ENCODE results near the gene CLOCK.
"Not testable (repeated sequence)": the region's sequence is repeated elsewhere in the genome, so short reads cannot be mapped to it uniquely, and the experiment has no call there.

The CLOCK gene, protein sequence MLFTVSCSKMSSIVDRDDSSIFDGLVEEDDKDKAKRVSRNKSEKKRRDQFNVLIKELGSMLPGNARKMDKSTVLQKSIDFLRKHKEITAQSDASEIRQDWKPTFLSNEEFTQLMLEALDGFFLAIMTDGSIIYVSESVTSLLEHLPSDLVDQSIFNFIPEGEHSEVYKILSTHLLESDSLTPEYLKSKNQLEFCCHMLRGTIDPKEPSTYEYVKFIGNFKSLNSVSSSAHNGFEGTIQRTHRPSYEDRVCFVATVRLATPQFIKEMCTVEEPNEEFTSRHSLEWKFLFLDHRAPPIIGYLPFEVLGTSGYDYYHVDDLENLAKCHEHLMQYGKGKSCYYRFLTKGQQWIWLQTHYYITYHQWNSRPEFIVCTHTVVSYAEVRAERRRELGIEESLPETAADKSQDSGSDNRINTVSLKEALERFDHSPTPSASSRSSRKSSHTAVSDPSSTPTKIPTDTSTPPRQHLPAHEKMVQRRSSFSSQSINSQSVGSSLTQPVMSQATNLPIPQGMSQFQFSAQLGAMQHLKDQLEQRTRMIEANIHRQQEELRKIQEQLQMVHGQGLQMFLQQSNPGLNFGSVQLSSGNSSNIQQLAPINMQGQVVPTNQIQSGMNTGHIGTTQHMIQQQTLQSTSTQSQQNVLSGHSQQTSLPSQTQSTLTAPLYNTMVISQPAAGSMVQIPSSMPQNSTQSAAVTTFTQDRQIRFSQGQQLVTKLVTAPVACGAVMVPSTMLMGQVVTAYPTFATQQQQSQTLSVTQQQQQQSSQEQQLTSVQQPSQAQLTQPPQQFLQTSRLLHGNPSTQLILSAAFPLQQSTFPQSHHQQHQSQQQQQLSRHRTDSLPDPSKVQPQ

GRCh38 chr4:55546756-55547465 lies at the start of gene CLOCK:
Gene CLOCK, minus strand, starts transcription at chr4:55546909. Its CDS starts 64,124 bp downstream, at chr4:55482785.
- Histone ChIP-seq H3K4me1 (ENCODE audit: control insufficient read depth, insufficient read depth, low read length) (peaks cover 38% of the 10 kb centered on the region), H3K4me3 (ENCODE audit: low read depth, low read length) (peak within 1 kb of the TSS; percentile 87), H3K36me3 (ENCODE audit: control insufficient read depth, insufficient read depth, low read length) (no peaks in the 10 kb centered on the region), H3K27ac (ENCODE audit: low read depth, low read length) (peak within 1 kb of the TSS; percentile 98), H3K27me3 (ENCODE audit: control insufficient read depth, insufficient read depth, low read length) (no peaks in the 10 kb centered on the region), H3K9ac (ENCODE audit: low read depth, low read length) (peak within 1 kb of the TSS; percentile 84), H3K9me3 (ENCODE audit: control insufficient read depth, insufficient read depth, low read length) (no peaks in the 10 kb centered on the region)

- Histone ChIP-seq H3K36me3 (ENCODE audit: control insufficient read depth, insufficient read depth, low read length) (no peaks in the 10 kb centered on the region), H3K27ac (ENCODE audit: low read depth, low read length) (no peak within 1 kb of the TSS), H3K27me3 (ENCODE audit: control insufficient read depth, insufficient read depth, low read length) (no peaks in the 10 kb centered on the region), H3K4me3 (ENCODE audit: low read depth, low read length) (no peak within 1 kb of the TSS), H3K9ac (ENCODE audit: low read depth, low read length) (no peak within 1 kb of the TSS), H3K4me1 (ENCODE audit: control insufficient read depth, insufficient read depth, low read length) (peaks cover 2% of the 10 kb centered on the region; the same call in 1 of the 2 replicates), H3K9me3 (ENCODE audit: control insufficient read depth, insufficient read depth, low read length) (no peaks in the 10 kb centered on the region)
These were observed 45.3 kb upstream of the CLOCK start, which contains the start of gene PDCL2 for GRCh38 chr4:55592014-55592413. Gene PDCL2, minus strand, starts transcription at chr4:55592245. Its CDS starts 136 bp downstream, at chr4:55592109.

DNA sequence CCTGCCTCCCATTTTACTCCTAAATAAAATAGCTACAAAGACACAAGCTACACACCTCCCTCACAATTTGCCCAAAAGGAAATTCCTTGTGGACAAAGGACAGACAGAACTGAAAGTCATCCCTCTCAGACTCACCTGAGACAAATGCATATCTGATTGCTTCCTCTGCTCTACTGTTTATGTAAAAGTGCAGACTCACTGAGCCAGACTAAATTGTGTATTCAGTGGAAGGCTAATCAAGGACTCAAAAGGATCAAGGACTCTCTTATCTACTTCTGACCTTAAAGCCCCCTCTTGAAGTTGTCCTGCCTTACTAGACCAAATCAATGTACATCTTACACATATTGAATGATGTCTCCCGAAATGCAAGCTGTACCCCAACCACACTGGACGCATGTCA lies 41.5 kb upstream of the CLOCK start:
- Histone ChIP-seq H3K4me1 (ENCODE audit: control insufficient read depth, insufficient read depth, low read length) (peaks cover 2% of the 10 kb centered on the region; the same call in 1 of the 2 replicates), H3K27ac (ENCODE audit: low read depth, low read length) (no peak overlapping the region), H3K36me3 (ENCODE audit: control insufficient read depth, insufficient read depth, low read length) (no peaks in the 10 kb centered on the region), H3K9me3 (ENCODE audit: control insufficient read depth, insufficient read depth, low read length) (peaks cover 3% of the 10 kb centered on the region; the same call in 1 of the 2 replicates), H3K9ac (ENCODE audit: low read depth, low read length) (no peak overlapping the region), H3K27me3 (ENCODE audit: control insufficient read depth, insufficient read depth, low read length) (no peaks in the 10 kb centered on the region), H3K4me3 (ENCODE audit: low read depth, low read length) (no peak overlapping the region)

- H3K9ac ChIP-seq (ENCODE audit: low read depth, low read length); H3K27me3 ChIP-seq (ENCODE audit: control insufficient read depth, insufficient read depth, low read length); H3K9me3 ChIP-seq (ENCODE audit: control insufficient read depth, insufficient read depth, low read length); H3K27ac ChIP-seq (ENCODE audit: low read depth, low read length); H3K4me1 ChIP-seq (ENCODE audit: control insufficient read depth, insufficient read depth, low read length); H3K36me3 ChIP-seq (ENCODE audit: control insufficient read depth, insufficient read depth, low read length); H3K4me3 ChIP-seq (ENCODE audit: low read depth, low read length): not testable (repeated sequence)
These were observed 36.1 kb upstream of the CLOCK start for GRCh38 chr4:55582773-55583172.

DNA sequence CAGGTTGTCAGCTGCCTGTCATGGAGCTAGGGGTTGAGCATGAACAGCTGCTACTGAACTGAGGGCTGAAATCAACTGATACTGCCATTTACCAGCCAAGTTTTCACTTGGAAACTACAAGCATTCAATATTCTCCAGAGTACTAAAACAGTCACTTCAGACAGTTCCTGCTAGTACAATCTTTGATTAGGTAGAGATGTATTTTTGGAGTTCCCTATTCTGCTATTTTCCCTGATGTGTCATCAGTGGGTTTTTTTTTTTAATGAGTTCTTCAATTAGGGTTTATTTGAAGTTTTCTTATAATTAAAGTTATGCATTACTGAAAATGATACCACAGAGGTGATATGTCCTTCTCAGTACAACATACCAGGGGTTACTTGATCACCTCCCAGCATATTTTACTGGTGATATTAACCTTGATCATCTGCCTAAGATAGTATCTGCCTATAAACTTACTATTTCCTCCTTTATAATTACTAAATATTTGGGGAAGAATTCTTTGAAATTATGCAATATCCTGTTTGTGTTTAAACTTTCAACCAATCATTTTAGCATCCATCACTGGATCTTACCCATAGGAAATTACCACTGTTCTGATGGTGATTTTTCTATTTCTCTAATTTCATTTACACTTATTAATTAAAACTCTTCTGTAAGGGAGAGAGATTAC lies 31.8 kb upstream of the CLOCK start:
- Histone ChIP-seq H3K27me3 (ENCODE audit: control insufficient read depth, insufficient read depth, low read length) (no peaks in the 10 kb centered on the region), H3K27ac (ENCODE audit: low read depth, low read length) (no peak overlapping the region), H3K9ac (ENCODE audit: low read depth, low read length) (no peak overlapping the region), H3K4me3 (ENCODE audit: low read depth, low read length) (no peak overlapping the region), H3K9me3 (ENCODE audit: control insufficient read depth, insufficient read depth, low read length) (peaks cover 28% of the 10 kb centered on the region), H3K36me3 (ENCODE audit: control insufficient read depth, insufficient read depth, low read length) (no peaks in the 10 kb centered on the region), H3K4me1 (ENCODE audit: control insufficient read depth, insufficient read depth, low read length) (no peaks in the 10 kb centered on the region)

DNA sequence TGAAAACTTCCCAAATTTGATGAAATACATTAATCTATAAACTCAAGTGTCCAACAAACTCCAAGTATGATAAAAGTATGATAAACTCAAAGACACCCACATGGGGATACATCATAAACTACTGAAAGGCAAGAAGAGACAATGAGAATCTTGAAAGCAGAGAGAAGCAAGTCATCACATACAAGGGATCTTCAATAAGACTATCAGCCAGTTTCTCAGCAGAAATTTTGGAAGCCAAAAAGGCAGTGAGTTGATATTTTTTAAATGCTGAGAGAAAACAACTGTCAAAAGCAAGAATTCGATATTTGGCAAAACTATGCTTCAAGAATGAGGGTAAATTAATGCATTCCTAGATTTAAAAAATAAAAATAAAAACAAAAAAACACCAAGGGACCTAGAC lies 28.8 kb upstream of the CLOCK start:
- Histone ChIP-seq H3K27ac (ENCODE audit: low read depth, low read length) (no peak overlapping the region), H3K9ac (ENCODE audit: low read depth, low read length) (no peak overlapping the region), H3K4me3 (ENCODE audit: low read depth, low read length) (no peak overlapping the region), H3K9me3 (ENCODE audit: control insufficient read depth, insufficient read depth, low read length) (peaks cover 26% of the 10 kb centered on the region), H3K27me3 (ENCODE audit: control insufficient read depth, insufficient read depth, low read length) (no peaks in the 10 kb centered on the region), H3K36me3 (ENCODE audit: control insufficient read depth, insufficient read depth, low read length) (no peaks in the 10 kb centered on the region), H3K4me1 (ENCODE audit: control insufficient read depth, insufficient read depth, low read length) (no peaks in the 10 kb centered on the region)

GRCh38 chr4:55574252-55574651 lies 27.5 kb upstream of the CLOCK start:
- Histone ChIP-seq H3K27me3 (ENCODE audit: control insufficient read depth, insufficient read depth, low read length) (no peaks in the 10 kb centered on the region), H3K4me1 (ENCODE audit: control insufficient read depth, insufficient read depth, low read length) (no peaks in the 10 kb centered on the region), H3K27ac (ENCODE audit: low read depth, low read length) (no peak overlapping the region), H3K9ac (ENCODE audit: low read depth, low read length) (no peak overlapping the region), H3K4me3 (ENCODE audit: low read depth, low read length) (no peak overlapping the region), H3K9me3 (ENCODE audit: control insufficient read depth, insufficient read depth, low read length) (peaks cover 26% of the 10 kb centered on the region), H3K36me3 (ENCODE audit: control insufficient read depth, insufficient read depth, low read length) (no peaks in the 10 kb centered on the region)

DNA sequence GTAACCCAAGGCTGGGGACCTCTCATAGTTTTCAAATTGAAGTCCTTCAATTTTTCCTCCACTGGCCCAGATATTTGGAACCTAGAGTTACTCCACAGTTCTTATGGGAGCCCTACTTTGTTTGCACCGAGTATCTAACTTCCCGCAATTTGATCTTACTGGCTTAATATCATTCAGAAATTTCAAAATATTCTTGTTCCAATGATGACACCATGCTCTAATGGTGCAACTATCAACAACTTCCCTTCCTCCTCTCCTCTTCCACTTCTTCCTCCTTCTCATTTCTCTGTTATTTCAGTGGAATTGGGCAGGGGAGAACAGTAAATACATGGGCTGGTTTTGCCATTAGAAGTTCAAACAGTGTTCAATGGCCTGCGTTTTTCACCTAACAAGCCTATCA lies 25.1 kb upstream of the CLOCK start:
- H3K4me3 ChIP-seq (ENCODE audit: low read depth, low read length) = no peak overlapping the region
- H3K9ac ChIP-seq (ENCODE audit: low read depth, low read length) = no peak overlapping the region
- H3K9me3 ChIP-seq (ENCODE audit: control insufficient read depth, insufficient read depth, low read length) = peaks cover 11% of the 10 kb centered on the region
- H3K36me3 ChIP-seq (ENCODE audit: control insufficient read depth, insufficient read depth, low read length) = no peaks in the 10 kb centered on the region
- H3K4me1 ChIP-seq (ENCODE audit: control insufficient read depth, insufficient read depth, low read length) = no peaks in the 10 kb centered on the region
- no peak overlapping the region for H3K27ac ChIP-seq (ENCODE audit: low read depth, low read length)
- no peaks in the 10 kb centered on the region for H3K27me3 ChIP-seq (ENCODE audit: control insufficient read depth, insufficient read depth, low read length)

- Histone ChIP-seq H3K4me1 (ENCODE audit: control insufficient read depth, insufficient read depth, low read length) (peaks cover 3% of the 10 kb centered on the region; the same call in 1 of the 2 replicates), H3K27me3 (ENCODE audit: control insufficient read depth, insufficient read depth, low read length) (no peaks in the 10 kb centered on the region), H3K27ac (ENCODE audit: low read depth, low read length) (no peak overlapping the region), H3K36me3 (ENCODE audit: control insufficient read depth, insufficient read depth, low read length) (no peaks in the 10 kb centered on the region), H3K9me3 (ENCODE audit: control insufficient read depth, insufficient read depth, low read length) (peaks cover 3% of the 10 kb centered on the region; the same call in 1 of the 2 replicates), H3K9ac (ENCODE audit: low read depth, low read length) (no peak overlapping the region), H3K4me3 (ENCODE audit: low read depth, low read length) (no peak overlapping the region)
These were observed 22.3 kb upstream of the CLOCK start for GRCh38 chr4:55568905-55569504.

DNA sequence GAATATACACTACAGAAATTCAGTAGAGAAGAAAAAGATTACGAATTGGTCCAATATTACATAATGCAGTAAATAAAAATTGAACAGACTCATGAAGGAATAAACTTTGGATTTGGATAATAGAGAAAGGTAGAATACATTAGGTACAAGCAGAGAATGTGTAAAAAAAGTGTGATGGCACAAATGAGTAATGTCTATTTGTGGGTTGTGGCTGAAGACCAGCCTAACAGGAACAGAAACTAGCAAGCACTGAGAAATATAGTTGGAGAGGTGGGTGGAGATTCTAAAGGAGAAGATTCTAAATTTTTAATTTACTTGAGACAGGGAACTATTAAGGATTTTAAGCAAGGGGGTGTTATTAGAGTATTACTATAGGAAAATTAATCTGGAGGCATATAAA lies 15.2 kb upstream of the CLOCK start:
- Histone ChIP-seq H3K9me3 (ENCODE audit: control insufficient read depth, insufficient read depth, low read length) (peaks cover 3% of the 10 kb centered on the region; the same call in 1 of the 2 replicates), H3K27ac (ENCODE audit: low read depth, low read length) (no peak overlapping the region), H3K36me3 (ENCODE audit: control insufficient read depth, insufficient read depth, low read length) (no peaks in the 10 kb centered on the region), H3K4me1 (ENCODE audit: control insufficient read depth, insufficient read depth, low read length) (peaks cover 9% of the 10 kb centered on the region; the same call in 1 of the 2 replicates), H3K4me3 (ENCODE audit: low read depth, low read length) (no peak overlapping the region), H3K9ac (ENCODE audit: low read depth, low read length) (no peak overlapping the region), H3K27me3 (ENCODE audit: control insufficient read depth, insufficient read depth, low read length) (no peaks in the 10 kb centered on the region)

Data from HUES48 (cell line).